Panc1 (cell line): ENCODE data around the gene DCC. TPM values are rescaled to one million over a fixed set of nuclear protein-coding genes. Genes with fewer than 3 reads are reported as not detected.

Source experiments
- ATAC-seq: fragments of 200-7000 bp; cut with Tn5 transposase; 2 replicates; pipeline ENCODE4 v1.9.1; 2020; ENCODE audit warnings: mild to moderate bottlenecking, moderate library complexity
- BruUV-seq: library from RNA; stranded (reverse); fragments of 400-500 nt; replicated peaks from 2 replicates; lab custom pipeline; 2021; lab: Mats Ljungman, UMichigan
- CTCF ChIA-PET: fragments of 300-600 bp; sonication (Branson Sonifier 250); formaldehyde crosslinking; loops from one replicate; lab custom pipeline; 2022; ENCODE audit warnings: antibody characterized with exemption; lab: Charles Lee
- POLR2A ChIA-PET: fragments of 300-600 bp; sonication (Branson Sonifier 250); formaldehyde crosslinking; loops from one replicate; lab custom pipeline; 2022; ENCODE audit warnings: antibody characterized with exemption; lab: Charles Lee
- DNase-seq: peaks from one replicate; pipeline ENCODE4 v3.0.0-alpha.2; 2010; ENCODE audit warnings: low read depth, low spot score
- H3K27ac ChIP-seq: 2 replicates; pipeline ENCODE4 v1.5.1; 2011; ENCODE audit warnings: mild to moderate bottlenecking, low read length, inconsistent platforms
- H3K27me3 ChIP-seq: fragments of 200-500 bp; sonication (Bioruptor generic); 2 replicates; pipeline ENCODE4 v1.6.0; 2014; ENCODE audit warnings: low read length, inconsistent platforms; ENCODE audit not compliant: control insufficient read depth, insufficient read depth
- H3K36me3 ChIP-seq: fragments of 200-500 bp; sonication (Bioruptor generic); 2 replicates; pipeline ENCODE4 v1.5.1; 2014; ENCODE audit warnings: inconsistent platforms, mild to moderate bottlenecking, low read length, moderate library complexity; ENCODE audit not compliant: control insufficient read depth, insufficient read depth
- H3K4me1 ChIP-seq: 2 replicates; pipeline ENCODE4 v1.5.1; 2011; ENCODE audit warnings: inconsistent platforms, mild to moderate bottlenecking, low read length, moderate library complexity; ENCODE audit not compliant: control insufficient read depth, insufficient read depth
- H3K4me3 ChIP-seq, 2 experiments: 2 replicates each; pipeline ENCODE4 v1.5.1; 2011 to 2012; ENCODE audit warnings: low read depth in 2 of 2, low read length in 2 of 2, mild to moderate bottlenecking in 2 of 2, inconsistent platforms in 1 of 2, moderate library complexity in 1 of 2
- H3K9me3 ChIP-seq: fragments of 200-500 bp; sonication (Bioruptor generic); 2 replicates; pipeline ENCODE4 v1.5.1; 2014; ENCODE audit warnings: low read depth, mild to moderate bottlenecking, inconsistent platforms, low read length, moderate library complexity; ENCODE audit not compliant: control insufficient read depth, insufficient read depth
- CTCF ChIP-seq: fragments of 450-650 bp; IDR thresholded peaks from 2 replicates; pipeline ENCODE4 v1.5.1; 2017; ENCODE audit warnings: mild to moderate bottlenecking
- POLR2AphosphoS5 ChIP-seq: IDR thresholded peaks from 2 replicates; pipeline ENCODE4 v1.6.1; 2012; ENCODE audit warnings: mild to moderate bottlenecking, low read depth, low read length, moderate library complexity
- REST ChIP-seq, 2 experiments: IDR thresholded peaks; 2 replicates each; pipeline ENCODE4 v1.6.1; 2011 to 2012; ENCODE audit warnings: low read depth in 2 of 2, control low read depth in 1 of 2, low read length in 1 of 2, mild to moderate bottlenecking in 1 of 2, moderate library complexity in 1 of 2; ENCODE audit not compliant: insufficient read depth in 1 of 2
- SIN3A ChIP-seq: IDR thresholded peaks from 2 replicates; pipeline ENCODE4 v1.6.1; 2012; ENCODE audit warnings: low read depth, mild to moderate bottlenecking, low read length, moderate library complexity, borderline replicate concordance; ENCODE audit not compliant: insufficient read depth
- TCF7L2 ChIP-seq: IDR thresholded peaks from 2 replicates; pipeline ENCODE4 v1.6.1; 2011; ENCODE audit warnings: mild to moderate bottlenecking, low read depth, low read length, inconsistent platforms
- in situ Hi-C: cut with HindIII; loops from 2 replicates; pipeline ENCODE4 v1.10.0; 2016; ENCODE audit warnings: low sequenced_read_pairs, low pct_unique_long_range_greater_than_20kb
- intact Hi-C: fragments of 100-400 bp; cut with micrococcal nuclease; formaldehyde crosslinking; loops from one replicate; pipeline ENCODE4 v1.10.0; 2022; ENCODE audit not compliant: unreplicated experiment
- total RNA-seq: library from RNA; stranded (reverse); gene quantifications from one replicate; pipeline ENCODE4 v1.2.1, GENCODE V29; 2021; ENCODE audit not compliant: unreplicated experiment

The DCC gene
- total RNA-seq, 1 experiment from 2014 or later: not detected

- no peaks in the 10 kb centered on the region for H3K27me3 ChIP-seq
- H3K36me3 ChIP-seq: no peaks in the 10 kb centered on the region
- intact Hi-C loops: no loop called here
- no peak overlapping the region for H3K27ac ChIP-seq
- no peak for TF ChIP-seq POLR2AphosphoS5
- TF ChIP-seq CTCF: no peak
- no peak for TF ChIP-seq TCF7L2
- no peak for TF ChIP-seq SIN3A
- no peak for TF ChIP-seq REST (IDR thresholded peaks at IDR 0.05; ENCODE audit: insufficient read depth in 1 of 2, low read depth in 2 of 2, low read length in 1 of 2)
- H3K4me3 ChIP-seq: no peak overlapping the region
- no peaks in the 10 kb centered on the region for H3K9me3 ChIP-seq
- no peaks in the 10 kb centered on the region for H3K4me1 ChIP-seq
- ATAC-seq (no peak), DNase-seq (no peak)
- no TSS peak for BruUV-seq
- in situ Hi-C loops: no loop called here
- ChIA-PET POLR2A (no interaction called here), CTCF (no interaction called here)
Observed at GRCh38 chr18:52652391-52652790, 312.4 kb downstream of the DCC start.

- ChIA-PET CTCF (no interaction called here), POLR2A (interaction anchor here (0.6 kb wide), 1 partner anchor 324 kb away, joined by 3 read pairs; no protein-coding TSS in a partner anchor)
- Histone ChIP-seq H3K27me3 (no peaks in the 10 kb centered on the region), H3K9me3 (no peaks in the 10 kb centered on the region), H3K4me1 (no peaks in the 10 kb centered on the region), H3K27ac (no peak overlapping the region), H3K4me3 (no peak overlapping the region), H3K36me3 (no peaks in the 10 kb centered on the region)
- no peak for DNase-seq
- intact Hi-C loops: no loop called here
- no TSS peak for BruUV-seq
- TF ChIP-seq TCF7L2: no peak
- no peak for TF ChIP-seq SIN3A
- TF ChIP-seq CTCF: no peak
- no peak for TF ChIP-seq REST (IDR thresholded peaks at IDR 0.05; ENCODE audit: insufficient read depth in 1 of 2, low read depth in 2 of 2, low read length in 1 of 2)
- no peak for TF ChIP-seq POLR2AphosphoS5
- ATAC-seq: no peak
- in situ Hi-C loops: no loop called here
Observed at GRCh38 chr18:52657043-52657805, 317.2 kb downstream of the DCC start.
